PC-9 (cell line): Measurements from ENCODE around the gene ANKZF1.

Experiments used
- EZH2 ChIP-seq: fragments of 200-600 bp; sonication (generic); IDR thresholded peaks from 2 replicates; pipeline ENCODE4 v1.8.0; 2017; ENCODE audit warnings: antibody characterized with exemption, low read depth
- TF ChIP-seq, protein P1 (sequence below): fragments of 200-600 bp; sonication (generic); conservative IDR thresholded peaks from 2 replicates; pipeline ENCODE4 v1.6.1; 2017; ENCODE audit warnings: mixed run types, antibody characterized with exemption, mild to moderate bottlenecking, moderate library complexity

DNA sequence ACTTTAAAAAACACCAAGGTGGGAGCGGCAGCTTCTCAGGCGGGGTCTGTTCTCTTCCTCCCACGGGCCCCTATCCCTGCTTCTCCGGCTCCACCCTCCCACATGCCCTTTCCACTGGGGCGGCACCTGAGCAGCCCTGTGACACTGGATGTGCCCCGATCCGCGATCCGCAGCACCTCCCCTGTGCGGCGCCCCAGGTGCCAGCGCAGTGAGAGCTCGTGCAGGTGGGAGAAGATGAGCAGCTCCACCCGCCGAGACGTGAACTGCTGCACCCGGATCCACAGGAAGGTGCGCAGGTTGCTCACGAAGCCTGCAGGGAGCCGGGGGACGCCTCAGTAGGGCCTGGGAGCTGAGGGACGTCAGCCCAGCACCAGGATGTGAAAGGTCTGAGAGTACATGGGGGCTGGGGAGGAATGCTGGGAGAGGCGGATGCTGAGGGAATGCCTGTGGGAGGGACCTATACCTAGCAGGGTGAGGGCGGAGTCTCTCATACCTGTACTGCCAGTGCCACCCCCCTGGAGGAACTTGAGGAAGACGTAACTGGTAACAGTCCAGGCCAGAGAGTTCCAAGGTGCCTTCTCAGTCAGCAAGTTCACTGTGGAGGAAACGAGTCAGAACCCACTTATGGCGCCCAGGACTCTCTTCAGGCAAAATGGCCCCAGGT, 13.6 kb upstream of the ANKZF1 start:
- TF ChIP-seq, protein P1, sequence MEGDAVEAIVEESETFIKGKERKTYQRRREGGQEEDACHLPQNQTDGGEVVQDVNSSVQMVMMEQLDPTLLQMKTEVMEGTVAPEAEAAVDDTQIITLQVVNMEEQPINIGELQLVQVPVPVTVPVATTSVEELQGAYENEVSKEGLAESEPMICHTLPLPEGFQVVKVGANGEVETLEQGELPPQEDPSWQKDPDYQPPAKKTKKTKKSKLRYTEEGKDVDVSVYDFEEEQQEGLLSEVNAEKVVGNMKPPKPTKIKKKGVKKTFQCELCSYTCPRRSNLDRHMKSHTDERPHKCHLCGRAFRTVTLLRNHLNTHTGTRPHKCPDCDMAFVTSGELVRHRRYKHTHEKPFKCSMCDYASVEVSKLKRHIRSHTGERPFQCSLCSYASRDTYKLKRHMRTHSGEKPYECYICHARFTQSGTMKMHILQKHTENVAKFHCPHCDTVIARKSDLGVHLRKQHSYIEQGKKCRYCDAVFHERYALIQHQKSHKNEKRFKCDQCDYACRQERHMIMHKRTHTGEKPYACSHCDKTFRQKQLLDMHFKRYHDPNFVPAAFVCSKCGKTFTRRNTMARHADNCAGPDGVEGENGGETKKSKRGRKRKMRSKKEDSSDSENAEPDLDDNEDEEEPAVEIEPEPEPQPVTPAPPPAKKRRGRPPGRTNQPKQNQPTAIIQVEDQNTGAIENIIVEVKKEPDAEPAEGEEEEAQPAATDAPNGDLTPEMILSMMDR, result no peak
- TF ChIP-seq EZH2, result no peak
